T1000 (cell line): ENCODE measurements around the gene EML3.
"Not testable (repeated sequence)": the region's sequence is repeated elsewhere in the genome, so short reads cannot be mapped to it uniquely, and the experiment has no call there.

ENCODE experiments used
- DNase-seq: peaks from one replicate; lab custom pipeline; 2025; ENCODE audit warnings: mixed read lengths; lab: John Stamatoyannopoulos, UW

The EML3 gene, protein sequence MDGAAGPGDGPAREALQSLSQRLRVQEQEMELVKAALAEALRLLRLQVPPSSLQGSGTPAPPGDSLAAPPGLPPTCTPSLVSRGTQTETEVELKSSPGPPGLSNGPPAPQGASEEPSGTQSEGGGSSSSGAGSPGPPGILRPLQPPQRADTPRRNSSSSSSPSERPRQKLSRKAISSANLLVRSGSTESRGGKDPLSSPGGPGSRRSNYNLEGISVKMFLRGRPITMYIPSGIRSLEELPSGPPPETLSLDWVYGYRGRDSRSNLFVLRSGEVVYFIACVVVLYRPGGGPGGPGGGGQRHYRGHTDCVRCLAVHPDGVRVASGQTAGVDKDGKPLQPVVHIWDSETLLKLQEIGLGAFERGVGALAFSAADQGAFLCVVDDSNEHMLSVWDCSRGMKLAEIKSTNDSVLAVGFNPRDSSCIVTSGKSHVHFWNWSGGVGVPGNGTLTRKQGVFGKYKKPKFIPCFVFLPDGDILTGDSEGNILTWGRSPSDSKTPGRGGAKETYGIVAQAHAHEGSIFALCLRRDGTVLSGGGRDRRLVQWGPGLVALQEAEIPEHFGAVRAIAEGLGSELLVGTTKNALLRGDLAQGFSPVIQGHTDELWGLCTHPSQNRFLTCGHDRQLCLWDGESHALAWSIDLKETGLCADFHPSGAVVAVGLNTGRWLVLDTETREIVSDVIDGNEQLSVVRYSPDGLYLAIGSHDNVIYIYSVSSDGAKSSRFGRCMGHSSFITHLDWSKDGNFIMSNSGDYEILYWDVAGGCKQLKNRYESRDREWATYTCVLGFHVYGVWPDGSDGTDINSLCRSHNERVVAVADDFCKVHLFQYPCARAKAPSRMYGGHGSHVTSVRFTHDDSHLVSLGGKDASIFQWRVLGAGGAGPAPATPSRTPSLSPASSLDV

DNA sequence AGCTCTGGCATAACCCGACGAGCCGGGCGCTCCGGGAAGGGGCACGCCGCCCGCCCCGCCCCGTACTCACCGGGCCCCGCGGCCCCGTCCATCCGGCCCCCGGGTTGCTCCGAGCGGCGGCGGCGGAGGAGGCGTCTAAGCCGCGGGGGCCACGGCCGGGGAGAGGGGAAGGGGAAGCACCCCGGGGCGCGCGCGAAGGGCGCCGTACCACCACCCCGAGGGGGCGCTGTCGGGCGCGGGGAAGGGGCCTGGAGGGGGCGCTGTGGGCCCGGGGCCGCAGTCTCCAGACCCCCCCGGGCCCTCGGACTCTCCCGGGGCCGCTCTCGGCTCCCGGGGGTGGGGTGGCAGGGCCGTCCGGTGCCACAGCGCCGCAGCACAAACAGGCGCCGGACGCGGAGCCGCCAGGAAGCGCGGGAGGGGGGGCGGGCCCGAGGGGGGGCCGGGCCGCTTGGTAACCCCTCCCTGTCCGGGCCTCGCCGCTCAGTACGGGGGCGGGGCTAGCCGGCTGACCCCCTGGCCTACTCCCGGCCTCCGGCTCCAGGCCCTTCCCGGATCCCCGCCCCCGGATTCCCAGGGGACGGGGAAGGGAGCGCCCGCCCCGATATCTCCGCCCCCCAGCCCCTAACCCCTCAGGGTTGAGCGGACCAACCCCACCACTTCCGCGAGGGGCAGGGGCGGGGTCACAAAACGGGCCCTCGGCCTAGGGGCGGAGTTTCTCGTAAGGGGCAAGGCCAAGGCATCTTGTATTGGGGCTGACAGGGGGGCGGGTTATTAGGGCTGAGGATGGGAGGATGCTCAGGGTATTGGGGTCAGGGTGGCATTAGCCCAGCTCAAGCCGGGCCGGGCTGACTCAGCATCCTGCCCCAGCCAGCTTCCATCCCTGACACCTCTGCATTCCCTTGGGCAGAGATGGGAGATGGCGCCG, at the start of gene EML3, which contains the start of gene ROM1:
Gene EML3 (minus strand): TSS at position 410 of the 925 bp plus-strand sequence. CDS start 318 bp downstream, at position 92.
Gene ROM1 (plus strand): TSS at position 892 of the 925 bp plus-strand sequence. CDS start 25 bp downstream, at position 917.
- DNase-seq, result peak; percentile 91

DNA sequence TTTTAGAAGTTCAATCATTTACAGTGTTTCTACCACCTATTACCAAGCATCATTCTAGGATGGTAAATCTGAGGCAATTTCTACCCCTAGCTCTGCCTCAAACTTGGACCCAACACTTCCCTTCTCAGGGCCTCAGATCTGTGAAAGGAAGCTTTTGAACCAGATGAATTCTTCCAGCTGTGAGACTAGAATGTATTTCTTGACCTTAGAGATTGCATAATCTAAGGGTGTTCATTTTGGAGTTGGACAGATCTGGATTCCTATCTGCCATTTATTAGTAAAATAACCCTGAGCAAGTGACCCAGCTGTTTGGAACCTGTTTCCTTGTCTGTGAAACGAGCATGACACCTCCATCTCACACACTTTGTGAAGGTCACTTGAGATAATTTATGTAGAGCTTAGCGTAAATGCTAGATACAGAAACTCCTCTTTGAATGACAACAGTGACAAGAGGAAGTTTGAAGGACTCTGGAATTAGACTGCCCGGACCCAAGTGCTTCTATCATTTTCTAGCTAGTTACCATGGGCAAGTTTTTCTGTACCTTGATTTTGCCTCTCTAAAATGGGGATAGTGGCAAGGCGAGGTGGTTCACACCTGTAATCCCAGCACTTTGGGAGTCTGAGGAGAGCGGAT, 44.3 kb upstream of the EML3 start:
- no peak for DNase-seq

GRCh38 chr11:62654297-62654696, 41.7 kb upstream of the EML3 start:
- DNase-seq, result no peak

- DNase-seq, result no peak
Measured at GRCh38 chr11:62652161-62653006, 39.8 kb upstream of the EML3 start.

GRCh38 chr11:62650283-62650682, 37.7 kb upstream of the EML3 start:
- not testable (repeated sequence) for DNase-seq

DNA sequence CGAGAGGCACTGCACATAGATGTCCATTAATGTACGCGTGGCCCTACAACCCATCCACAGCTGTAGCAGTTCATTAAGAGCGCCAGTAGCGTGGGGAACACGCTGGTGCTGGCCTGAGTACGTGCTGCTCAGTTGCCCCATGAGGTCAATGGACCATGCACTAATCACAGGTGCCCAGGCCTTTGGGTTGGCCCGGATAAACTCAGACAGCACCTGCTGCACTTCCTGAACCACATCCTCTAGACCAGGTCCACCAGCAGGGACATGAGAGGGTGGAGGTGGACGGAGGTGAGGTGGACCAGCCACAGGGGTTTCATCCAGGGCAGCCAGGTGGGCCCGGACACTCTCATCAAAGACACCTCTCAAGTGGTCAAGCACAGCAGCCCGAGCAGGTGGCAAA, 36.9 kb upstream of the EML3 start:
- DNase-seq, result no peak

DNA sequence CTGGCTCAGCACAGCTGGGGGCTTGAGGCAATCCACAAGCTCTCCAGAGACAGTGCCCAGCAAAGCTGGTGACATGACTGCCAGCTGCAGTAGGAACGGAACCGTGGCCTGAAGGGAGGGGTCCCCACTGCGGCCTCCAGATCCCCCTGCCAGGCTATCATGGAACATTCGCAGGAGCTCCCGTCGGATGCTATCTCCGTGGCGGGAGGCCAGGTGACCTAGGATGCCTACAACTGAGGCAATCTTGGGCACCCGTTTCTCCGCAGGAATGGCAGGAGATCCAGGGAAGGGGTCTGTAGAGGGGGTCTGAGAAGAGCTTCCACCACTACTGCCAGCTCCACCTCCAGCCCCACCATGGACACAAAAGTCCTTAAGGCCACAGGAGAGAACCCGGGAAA, 36.4 kb upstream of the EML3 start:
- no peak for DNase-seq

- no peak for DNase-seq
Measured at GRCh38 chr11:62648185-62648966, 35.8 kb upstream of the EML3 start.

DNA sequence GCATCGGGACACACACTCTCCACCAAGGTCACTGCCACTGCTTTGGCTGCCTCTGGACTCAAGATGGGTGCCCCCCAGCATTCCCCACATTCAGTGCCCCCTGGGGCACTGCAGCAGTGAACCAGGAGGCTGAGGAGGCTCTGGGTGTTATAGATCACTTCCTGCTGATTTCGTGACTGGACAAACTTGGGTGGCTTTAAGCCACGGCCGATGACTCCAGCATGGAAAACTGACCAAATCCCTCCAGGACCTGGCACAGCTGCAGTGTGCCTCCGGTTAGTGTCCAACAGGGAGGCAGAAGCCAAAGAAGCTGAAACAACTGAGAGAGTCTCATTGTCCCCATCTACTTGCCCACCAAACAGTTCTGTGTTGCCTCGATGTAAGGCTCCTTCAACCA, 35.0 kb upstream of the EML3 start:
- DNase-seq, result no peak

- no peak for DNase-seq
Measured at GRCh38 chr11:62646825-62647608, 34.4 kb upstream of the EML3 start.

- DNase-seq, result peak; percentile 93
Measured at GRCh38 chr11:62645946-62646824, 33.6 kb upstream of the EML3 start, which contains the start of gene GANAB. Gene GANAB (minus strand): TSS chr11:62646613. CDS start chr11:62646599, 14 bp downstream.

DNA sequence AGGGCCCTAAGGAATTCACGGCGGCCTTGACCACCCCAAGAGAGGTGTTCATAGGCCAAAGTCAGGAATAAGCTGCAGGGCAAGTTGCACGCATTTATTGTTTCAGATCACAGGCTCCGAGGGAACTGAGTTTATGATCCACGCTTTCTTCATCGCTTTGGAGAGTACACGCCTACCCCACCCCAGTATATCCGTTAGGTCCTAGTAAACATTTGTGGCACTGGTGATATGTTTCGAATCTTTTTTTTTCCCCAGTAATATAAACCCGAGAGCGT, 33.0 kb upstream of the EML3 start:
- DNase-seq, result no peak

- DNase-seq, result no peak
Measured at GRCh38 chr11:62644220-62644619, 31.6 kb upstream of the EML3 start.

GRCh38 chr11:62632492-62632891, 19.9 kb upstream of the EML3 start:
- no peak for DNase-seq

DNA sequence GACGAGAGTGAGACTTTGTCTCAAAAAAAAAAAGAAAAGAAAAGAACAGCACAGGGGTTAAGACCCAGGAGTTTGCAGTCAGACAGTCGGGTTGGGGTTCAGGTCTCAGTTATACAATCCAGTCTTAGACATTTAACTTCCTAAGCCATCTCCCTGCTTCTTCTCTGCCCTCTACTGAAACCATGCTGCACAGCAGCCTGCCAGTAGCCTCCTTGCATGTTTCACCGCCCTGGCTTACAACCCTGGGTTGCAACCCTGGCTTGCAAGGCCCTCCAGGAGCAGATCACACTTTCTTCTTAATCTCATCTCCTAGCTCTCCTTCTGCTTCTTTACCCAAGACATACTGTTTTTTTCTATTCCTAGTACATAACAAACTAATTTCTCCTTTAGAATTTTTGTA, 15.1 kb upstream of the EML3 start:
- no peak for DNase-seq

GRCh38 chr11:62622476-62623089, 10.0 kb upstream of the EML3 start:
- DNase-seq, result no peak
